Rectal smooth muscle tissue (tissue), 1 donor: ENCODE data around the gene SCGB2B2.
A peak's percentile ranks its signal among the peaks of the same experiment; 100 is the strongest.
"Not testable (repeated sequence)": the region's sequence is repeated elsewhere in the genome, so short reads cannot be mapped to it uniquely, and the experiment has no call there.

ENCODE experiments used
- H3K27ac ChIP-seq: one replicate; pipeline ENCODE4 v1.7.0; 2013; ENCODE audit warnings: low read depth, low read length, inconsistent platforms
- H3K27me3 ChIP-seq: one replicate; pipeline ENCODE4 v1.7.0; 2013; ENCODE audit warnings: low read length; ENCODE audit not compliant: control insufficient read depth, insufficient read depth
- H3K36me3 ChIP-seq: one replicate; pipeline ENCODE4 v1.7.0; 2013; ENCODE audit warnings: low read length; ENCODE audit not compliant: control insufficient read depth, insufficient read depth
- H3K4me1 ChIP-seq: one replicate; pipeline ENCODE4 v1.7.0; 2013; ENCODE audit warnings: low read length; ENCODE audit not compliant: control insufficient read depth, insufficient read depth
- H3K4me3 ChIP-seq: one replicate; pipeline ENCODE4 v1.7.0; 2013; ENCODE audit warnings: low read length
- H3K9ac ChIP-seq: one replicate; pipeline ENCODE4 v1.7.0; 2013; ENCODE audit warnings: low read length

The SCGB2B2 gene

GRCh38 chr19:34667349-34668076 lies 9.4 kb downstream of the SCGB2B2 start:
- Histone ChIP-seq H3K4me3 (peak overlapping the region; percentile 52), H3K4me1 (no peaks in the 10 kb centered on the region), H3K27ac (no peak overlapping the region), H3K27me3 (no peaks in the 10 kb centered on the region), H3K36me3 (no peaks in the 10 kb centered on the region), H3K9ac (no peak overlapping the region)

- Histone ChIP-seq H3K27ac (no peak overlapping the region), H3K4me1 (no peaks in the 10 kb centered on the region), H3K9ac (no peak overlapping the region), H3K36me3 (no peaks in the 10 kb centered on the region), H3K27me3 (no peaks in the 10 kb centered on the region), H3K4me3 (no peak overlapping the region)
Observed at GRCh38 chr19:34666958-34667265, 10.0 kb downstream of the SCGB2B2 start.

- Histone ChIP-seq H3K27ac (no peak overlapping the region), H3K36me3 (no peaks in the 10 kb centered on the region), H3K4me1 (no peaks in the 10 kb centered on the region), H3K9ac (no peak overlapping the region), H3K4me3 (no peak overlapping the region), H3K27me3 (no peaks in the 10 kb centered on the region)
Observed at GRCh38 chr19:34666200-34666957, 10.6 kb downstream of the SCGB2B2 start.

DNA sequence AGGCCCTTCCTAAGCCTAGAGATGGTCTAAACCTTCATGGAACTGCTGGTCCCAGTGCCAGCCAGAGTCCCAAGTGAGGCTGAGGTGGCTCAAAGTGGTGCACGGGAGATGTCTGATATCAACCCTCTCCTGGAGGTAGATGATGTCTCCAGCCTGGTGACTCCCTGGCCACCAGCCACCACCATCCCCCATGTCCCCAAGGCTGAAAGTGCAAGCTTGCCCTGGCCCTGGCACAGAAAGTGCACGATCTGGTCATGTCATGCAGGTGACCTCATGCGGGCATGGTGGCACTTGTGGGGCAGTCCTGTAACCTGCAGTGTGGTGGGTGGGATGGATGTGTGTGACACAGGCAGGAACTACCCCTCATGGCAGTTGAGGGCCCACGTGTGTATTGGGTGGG lies 11.7 kb downstream of the SCGB2B2 start:
- not testable (repeated sequence) for H3K4me3 ChIP-seq, H3K27ac ChIP-seq, H3K27me3 ChIP-seq, H3K36me3 ChIP-seq, H3K9ac ChIP-seq, H3K4me1 ChIP-seq

GRCh38 chr19:34664870-34665269 lies 12.1 kb downstream of the SCGB2B2 start:
- no peak overlapping the region for H3K27ac ChIP-seq
- H3K4me1 ChIP-seq: no peaks in the 10 kb centered on the region
- H3K9ac ChIP-seq: no peak overlapping the region
- no peak overlapping the region for H3K4me3 ChIP-seq
- no peaks in the 10 kb centered on the region for H3K36me3 ChIP-seq
- H3K27me3 ChIP-seq: no peaks in the 10 kb centered on the region

DNA sequence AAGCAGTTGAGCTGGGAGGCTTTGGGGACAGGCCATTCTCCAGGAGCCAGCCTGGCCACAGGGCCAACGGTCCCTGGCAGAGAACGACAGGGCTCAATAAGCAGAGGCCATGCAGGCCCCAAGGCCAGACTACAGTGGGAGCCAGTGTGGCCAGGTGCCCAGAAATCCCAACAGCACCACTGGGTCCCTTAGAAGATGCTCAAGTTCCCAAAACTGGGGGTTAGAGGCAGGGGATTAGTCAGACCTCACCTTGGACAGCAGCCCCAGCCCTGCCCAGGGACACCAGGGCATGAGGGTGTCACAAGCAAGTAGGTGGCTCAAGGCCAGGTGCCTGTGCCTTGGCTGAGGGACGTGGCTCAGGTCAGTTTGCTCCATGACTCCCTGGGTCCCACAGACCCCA lies 12.8 kb downstream of the SCGB2B2 start:
- no peak overlapping the region for H3K9ac ChIP-seq

GRCh38 chr19:34662919-34663318 lies 14.0 kb downstream of the SCGB2B2 start:
- Histone ChIP-seq H3K4me3 (no peak overlapping the region), H3K9ac (no peak overlapping the region), H3K4me1 (no peaks in the 10 kb centered on the region), H3K36me3 (no peaks in the 10 kb centered on the region), H3K27ac (no peak overlapping the region), H3K27me3 (no peaks in the 10 kb centered on the region)

More for the DNA sequence above, 12.8 kb downstream of the SCGB2B2 start:
- no peak overlapping the region for H3K27ac ChIP-seq
- no peaks in the 10 kb centered on the region for H3K27me3 ChIP-seq
- H3K4me3 ChIP-seq: no peak overlapping the region
- H3K4me1 ChIP-seq: no peaks in the 10 kb centered on the region
- no peaks in the 10 kb centered on the region for H3K36me3 ChIP-seq

GRCh38 chr19:34661357-34661756 lies 15.6 kb downstream of the SCGB2B2 start:
- no peak overlapping the region for H3K9ac ChIP-seq
- H3K36me3 ChIP-seq: no peaks in the 10 kb centered on the region
- no peak overlapping the region for H3K27ac ChIP-seq
- H3K4me3 ChIP-seq: no peak overlapping the region
- H3K4me1 ChIP-seq: no peaks in the 10 kb centered on the region
- H3K27me3 ChIP-seq: no peaks in the 10 kb centered on the region

GRCh38 chr19:34655651-34656050 lies 21.3 kb downstream of the SCGB2B2 start:
- no peak overlapping the region for H3K9ac ChIP-seq
- H3K27me3 ChIP-seq: no peaks in the 10 kb centered on the region
- no peaks in the 10 kb centered on the region for H3K4me1 ChIP-seq
- H3K36me3 ChIP-seq: no peaks in the 10 kb centered on the region
- no peak overlapping the region for H3K4me3 ChIP-seq
- no peak overlapping the region for H3K27ac ChIP-seq

GRCh38 chr19:34654796-34655195 lies 22.2 kb downstream of the SCGB2B2 start:
- H3K36me3 ChIP-seq: no peaks in the 10 kb centered on the region
- no peak overlapping the region for H3K4me3 ChIP-seq
- H3K27me3 ChIP-seq: no peaks in the 10 kb centered on the region
- H3K4me1 ChIP-seq: no peaks in the 10 kb centered on the region
- no peak overlapping the region for H3K9ac ChIP-seq
- H3K27ac ChIP-seq: no peak overlapping the region

DNA sequence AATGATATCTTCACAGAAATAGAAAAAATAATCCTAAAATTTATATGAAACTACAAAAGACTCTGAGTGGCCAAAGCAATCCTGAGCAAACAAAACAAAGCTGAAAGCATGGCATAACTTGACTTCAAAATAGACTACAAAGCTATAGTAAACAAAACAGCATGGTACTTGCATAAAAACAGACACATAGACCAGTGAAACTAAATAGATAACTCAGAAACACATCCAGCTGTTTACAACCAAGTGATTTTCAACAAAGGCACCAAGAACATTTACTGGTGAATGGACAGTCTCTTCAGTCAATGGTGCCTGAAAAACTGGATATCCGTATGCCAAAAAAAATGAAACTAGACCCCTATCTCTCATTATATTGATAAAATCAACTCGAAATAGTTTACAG lies 25.2 kb downstream of the SCGB2B2 start:
- H3K9ac ChIP-seq: no peak overlapping the region
- no peaks in the 10 kb centered on the region for H3K4me1 ChIP-seq
- no peaks in the 10 kb centered on the region for H3K27me3 ChIP-seq
- H3K27ac ChIP-seq: no peak overlapping the region
- H3K4me3 ChIP-seq: no peak overlapping the region
- no peaks in the 10 kb centered on the region for H3K36me3 ChIP-seq

DNA sequence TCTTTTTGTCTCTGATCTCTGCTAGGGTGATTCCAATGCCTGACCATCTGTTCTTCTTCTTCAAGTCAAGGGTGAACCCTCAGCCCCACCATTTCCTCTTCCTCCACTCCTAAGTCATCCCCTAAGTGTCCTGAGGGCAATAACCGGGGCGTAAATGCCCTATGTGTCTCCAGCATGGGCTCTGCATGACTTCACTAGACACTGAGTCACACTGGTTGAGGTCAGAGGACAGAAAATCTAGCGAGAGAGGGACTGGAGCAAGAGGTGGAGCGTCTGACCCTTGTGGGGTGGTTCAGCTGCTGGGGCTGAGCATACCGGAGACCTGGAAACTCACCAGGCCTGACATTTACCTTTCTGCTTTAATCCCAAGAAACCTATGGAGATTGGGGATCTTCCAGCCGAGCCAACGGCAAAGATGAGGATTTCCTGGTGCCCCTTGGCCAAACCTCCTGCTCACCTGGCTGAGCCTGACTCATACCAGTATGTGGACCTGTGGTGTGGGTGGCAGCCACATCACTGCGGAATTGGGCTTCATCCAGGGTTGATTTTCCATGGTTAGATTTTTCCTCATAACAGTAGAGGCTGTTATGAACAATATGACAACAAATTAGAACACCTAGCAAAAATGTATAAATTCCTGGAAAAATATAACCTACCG lies 26.9 kb downstream of the SCGB2B2 start:
- H3K27ac ChIP-seq: no peak overlapping the region
- H3K9ac ChIP-seq: no peak overlapping the region
- H3K36me3 ChIP-seq: no peaks in the 10 kb centered on the region
- no peaks in the 10 kb centered on the region for H3K27me3 ChIP-seq
- no peak overlapping the region for H3K4me3 ChIP-seq
- H3K4me1 ChIP-seq: no peaks in the 10 kb centered on the region
